Measurements from ENCODE around the gene MNX1.

MNX1 gene

GRCh38 chr7:157014635-157015555, 4.4 kb upstream of the MNX1 start:
- H3K4me3 ChIP-seq (ENCODE audit: low read depth, low read length): no peak overlapping the region
- TF ChIP-seq CTCF (IDR thresholded peaks at IDR 0.05; ENCODE audit: control insufficient read depth, extremely low read depth, insufficient read depth): no peak
- no peak for DNase-seq (ENCODE audit: low read depth)

- TF ChIP-seq CTCF (IDR thresholded peaks at IDR 0.05; ENCODE audit: control insufficient read depth, extremely low read depth, insufficient read depth): no peak
- no peak for DNase-seq (ENCODE audit: low read depth)
- no peak overlapping the region for H3K4me3 ChIP-seq (ENCODE audit: low read depth, low read length)
Observed at GRCh38 chr7:157013602-157014549, 3.4 kb upstream of the MNX1 start.

GRCh38 chr7:157013101-157013500, 2.6 kb upstream of the MNX1 start:
- no peak for DNase-seq (ENCODE audit: low read depth)
- no peak for TF ChIP-seq CTCF (IDR thresholded peaks at IDR 0.05; ENCODE audit: control insufficient read depth, extremely low read depth, insufficient read depth)
- H3K4me3 ChIP-seq (ENCODE audit: low read depth, low read length): no peak overlapping the region

GRCh38 chr7:157012113-157012547, 1.7 kb upstream of the MNX1 start:
- no peak for DNase-seq (ENCODE audit: low read depth)
- TF ChIP-seq CTCF (IDR thresholded peaks at IDR 0.05; ENCODE audit: control insufficient read depth, extremely low read depth, insufficient read depth): no peak
- peak overlapping the region; percentile 76 for H3K4me3 ChIP-seq (ENCODE audit: low read depth, low read length)

GRCh38 chr7:157011333-157012112, 1.1 kb upstream of the MNX1 start:
- DNase-seq (ENCODE audit: low read depth): no peak
- no peak for TF ChIP-seq CTCF (IDR thresholded peaks at IDR 0.05; ENCODE audit: control insufficient read depth, extremely low read depth, insufficient read depth)
- peak overlapping the region; percentile 76 for H3K4me3 ChIP-seq (ENCODE audit: low read depth, low read length)

All from LNCaP clone FGC (cell line).